GM21447 (cell line): Measurements from ENCODE around the gene GNAO1.

Source experiments
- ATAC-seq: cut with Tn5 transposase; IDR thresholded peaks from one replicate; pipeline ENCODE4 v1.9.1; 2021; ENCODE audit not compliant: unreplicated experiment

GNAO1 gene

GRCh38 chr16:56347670-56348069 lies 156.4 kb downstream of the GNAO1 start:
- ATAC-seq: no peak

DNA sequence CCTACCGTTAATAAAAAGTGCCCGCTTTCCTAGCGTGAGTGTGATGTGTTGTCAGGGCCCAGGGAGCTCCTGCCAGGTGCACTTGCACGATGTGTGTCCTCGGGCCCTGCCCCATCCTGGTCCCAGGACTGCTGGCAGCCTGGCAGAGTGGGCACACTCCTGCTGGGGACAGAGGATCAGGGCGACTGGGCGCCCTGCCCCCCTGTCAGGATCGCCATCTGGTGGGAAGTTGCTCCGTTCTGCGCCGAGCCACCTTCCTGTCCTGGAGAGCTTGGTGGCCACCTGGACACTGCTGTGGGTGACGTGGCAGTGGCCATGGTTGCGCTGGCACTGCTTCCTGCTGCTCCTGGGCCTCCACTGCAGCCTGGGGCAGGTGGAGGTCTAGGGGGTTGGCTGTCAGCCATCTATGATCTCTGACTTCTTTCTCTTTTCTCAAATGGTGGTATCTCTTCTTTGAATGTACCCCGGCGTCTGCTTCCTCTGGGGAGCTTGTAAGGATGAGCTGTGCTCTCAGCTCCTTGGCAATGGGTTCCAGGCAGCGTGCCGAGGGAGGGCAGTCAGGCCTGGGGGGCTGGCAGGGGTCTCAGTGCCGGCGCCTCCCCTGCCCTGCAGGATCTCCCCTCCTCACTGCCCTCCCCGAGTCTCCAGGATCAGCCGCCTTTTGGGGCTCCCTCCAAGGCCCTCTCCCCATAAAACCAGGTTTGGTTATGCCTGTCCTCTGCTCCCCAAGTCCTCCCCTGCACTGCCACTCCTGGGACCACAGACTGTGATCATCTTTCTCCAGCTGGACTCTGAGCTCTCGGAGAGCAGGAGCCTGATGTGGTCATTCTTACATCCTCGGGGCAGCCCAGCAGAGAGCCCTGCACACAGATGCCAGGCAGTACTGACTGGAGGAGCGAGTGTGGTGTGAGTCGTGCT lies 157.1 kb downstream of the GNAO1 start:
- no peak for ATAC-seq

DNA sequence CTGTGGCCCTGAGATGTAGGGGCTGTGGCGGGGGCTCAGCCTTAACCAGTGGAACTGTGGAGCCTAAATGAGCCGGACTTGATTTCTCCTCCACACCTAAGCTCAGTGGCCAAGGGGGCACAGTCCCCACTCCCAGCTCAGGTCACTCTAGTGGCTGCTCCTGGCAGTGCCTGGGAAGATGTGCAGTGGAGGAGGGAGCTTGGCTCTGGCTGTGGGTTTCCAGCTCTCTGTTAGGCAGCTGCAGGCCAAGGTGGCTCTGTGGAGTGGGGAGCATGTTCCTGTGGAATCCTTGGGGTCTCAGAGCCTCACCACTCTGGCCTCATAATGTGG lies 157.8 kb downstream of the GNAO1 start:
- ATAC-seq: no peak

DNA sequence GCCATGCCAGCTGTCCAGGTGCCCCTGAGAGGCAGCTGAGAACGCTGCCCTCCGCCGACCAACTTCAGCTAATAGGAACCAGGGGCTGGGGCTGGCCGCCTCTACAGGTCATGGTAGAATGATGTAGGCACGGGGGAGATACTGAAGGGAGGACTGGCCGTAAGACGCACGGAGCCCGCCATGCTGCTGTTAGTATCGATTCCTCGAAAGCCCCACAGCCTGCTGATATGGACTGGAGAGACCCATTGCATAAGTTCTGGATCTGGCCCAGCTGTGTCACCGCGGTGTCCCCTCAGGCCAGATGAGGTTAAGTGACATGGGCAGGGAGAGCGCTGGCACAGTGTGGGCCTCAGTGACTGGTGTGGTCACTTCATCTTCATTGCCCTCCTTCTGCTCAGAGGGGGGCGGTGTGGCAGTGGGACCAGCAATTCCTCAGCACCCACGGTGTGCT lies 158.4 kb downstream of the GNAO1 start:
- no peak for ATAC-seq

- ATAC-seq: no peak
These were observed 159.5 kb downstream of the GNAO1 start for GRCh38 chr16:56350491-56351405.

DNA sequence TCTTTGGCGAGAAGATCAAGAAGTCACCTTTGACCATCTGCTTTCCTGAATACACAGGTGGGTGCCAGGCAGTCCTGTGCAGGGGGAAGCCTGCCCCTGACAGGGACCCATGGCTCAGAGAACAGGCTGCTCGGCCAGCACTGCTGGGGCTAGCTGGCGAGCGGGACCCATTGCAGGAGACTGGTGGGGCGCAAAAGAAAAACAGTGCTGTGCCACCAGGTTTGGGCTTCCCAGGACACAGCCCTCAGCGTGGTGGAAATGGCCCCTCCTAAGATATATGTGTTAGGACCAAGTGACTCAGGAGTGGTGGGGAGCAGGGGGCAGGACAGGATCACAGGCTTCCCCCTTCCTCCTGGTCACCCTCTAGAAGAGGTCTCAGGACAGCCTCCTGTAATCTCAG lies 160.2 kb downstream of the GNAO1 start:
- ATAC-seq: no peak

DNA sequence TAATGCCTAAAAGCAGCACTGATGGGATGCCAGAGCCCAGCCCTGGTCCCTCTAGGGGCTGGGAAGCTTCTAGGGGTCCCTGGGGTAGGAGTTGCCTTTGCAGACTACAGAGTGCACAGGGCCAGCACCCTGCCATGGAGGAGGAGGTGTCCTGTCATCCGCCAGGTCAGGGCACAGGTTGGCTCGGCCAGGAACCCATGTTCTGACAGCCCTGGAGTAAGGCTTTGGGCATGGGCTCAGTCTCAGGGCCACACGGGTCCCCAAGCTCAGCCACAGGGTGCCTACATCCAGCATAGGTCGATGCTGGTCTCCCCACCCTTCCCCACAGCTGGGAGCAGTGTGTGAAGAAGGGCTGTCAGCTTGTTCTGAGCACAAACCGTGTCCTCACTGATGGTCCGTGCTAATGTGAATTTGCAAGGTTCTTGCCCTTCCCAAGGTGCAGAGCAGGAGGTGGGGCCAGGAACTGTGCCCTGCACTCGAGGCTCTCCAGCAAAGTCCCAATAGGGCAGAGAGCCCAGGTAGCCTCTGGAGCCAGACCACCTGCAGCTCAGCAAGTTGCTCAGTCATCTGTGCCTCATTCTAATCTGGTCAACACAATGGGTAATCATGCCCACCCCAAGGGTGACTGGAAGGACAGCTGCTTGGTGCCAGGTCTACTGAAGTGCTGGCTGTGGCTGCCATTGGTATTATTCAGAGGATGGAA lies 161.2 kb downstream of the GNAO1 start:
- no peak for ATAC-seq

DNA sequence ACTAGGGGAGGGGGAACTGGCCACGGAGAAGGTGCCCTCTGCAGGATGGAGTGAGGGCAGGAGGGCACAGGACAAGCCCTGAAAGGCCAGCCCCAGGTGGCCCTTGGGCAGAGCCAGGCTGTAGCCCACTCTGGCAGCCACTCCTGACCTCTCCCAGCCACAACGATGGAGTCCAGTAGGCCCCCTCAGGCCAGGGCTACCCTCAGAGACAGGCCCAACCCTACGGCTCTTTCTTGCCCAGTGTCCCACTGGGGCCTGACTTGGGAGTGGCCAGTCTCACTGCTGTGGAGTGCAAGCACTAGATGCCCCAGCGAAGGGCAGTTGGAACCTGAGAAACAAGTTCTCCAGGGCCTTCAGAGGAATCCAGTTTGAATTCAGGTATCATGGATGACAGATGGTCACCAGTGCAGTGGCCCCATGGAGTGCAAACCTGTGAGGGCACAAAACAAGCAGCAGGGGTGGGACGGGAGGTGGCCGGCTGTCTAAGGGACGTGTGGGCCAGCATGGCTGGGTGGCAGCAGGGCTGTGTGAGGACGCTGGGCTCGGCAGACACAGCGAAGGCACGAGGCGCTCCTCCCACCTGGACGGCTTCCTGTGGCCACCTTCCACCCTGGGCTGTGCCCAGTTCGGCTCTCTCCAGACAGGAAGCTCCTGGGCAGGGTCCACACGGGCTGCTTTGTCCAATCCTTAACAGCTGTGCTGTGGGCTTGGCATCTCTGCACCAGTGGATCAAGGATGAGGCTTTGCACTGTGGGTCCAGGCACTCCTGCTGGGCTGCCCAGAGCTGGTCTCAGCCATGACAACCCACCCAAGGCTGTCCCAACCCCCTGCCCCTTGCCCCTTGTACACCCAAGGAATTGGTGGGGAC lies 162.0 kb downstream of the GNAO1 start:
- ATAC-seq: no peak

GRCh38 chr16:56354016-56354415 lies 162.7 kb downstream of the GNAO1 start:
- no peak for ATAC-seq

- ATAC-seq: no peak
These were observed 163.5 kb downstream of the GNAO1 start for GRCh38 chr16:56354746-56355145.

GRCh38 chr16:56355221-56355620 lies 163.9 kb downstream of the GNAO1 start:
- no peak for ATAC-seq

GRCh38 chr16:56355786-56356275 lies 164.5 kb downstream of the GNAO1 start:
- ATAC-seq: no peak

DNA sequence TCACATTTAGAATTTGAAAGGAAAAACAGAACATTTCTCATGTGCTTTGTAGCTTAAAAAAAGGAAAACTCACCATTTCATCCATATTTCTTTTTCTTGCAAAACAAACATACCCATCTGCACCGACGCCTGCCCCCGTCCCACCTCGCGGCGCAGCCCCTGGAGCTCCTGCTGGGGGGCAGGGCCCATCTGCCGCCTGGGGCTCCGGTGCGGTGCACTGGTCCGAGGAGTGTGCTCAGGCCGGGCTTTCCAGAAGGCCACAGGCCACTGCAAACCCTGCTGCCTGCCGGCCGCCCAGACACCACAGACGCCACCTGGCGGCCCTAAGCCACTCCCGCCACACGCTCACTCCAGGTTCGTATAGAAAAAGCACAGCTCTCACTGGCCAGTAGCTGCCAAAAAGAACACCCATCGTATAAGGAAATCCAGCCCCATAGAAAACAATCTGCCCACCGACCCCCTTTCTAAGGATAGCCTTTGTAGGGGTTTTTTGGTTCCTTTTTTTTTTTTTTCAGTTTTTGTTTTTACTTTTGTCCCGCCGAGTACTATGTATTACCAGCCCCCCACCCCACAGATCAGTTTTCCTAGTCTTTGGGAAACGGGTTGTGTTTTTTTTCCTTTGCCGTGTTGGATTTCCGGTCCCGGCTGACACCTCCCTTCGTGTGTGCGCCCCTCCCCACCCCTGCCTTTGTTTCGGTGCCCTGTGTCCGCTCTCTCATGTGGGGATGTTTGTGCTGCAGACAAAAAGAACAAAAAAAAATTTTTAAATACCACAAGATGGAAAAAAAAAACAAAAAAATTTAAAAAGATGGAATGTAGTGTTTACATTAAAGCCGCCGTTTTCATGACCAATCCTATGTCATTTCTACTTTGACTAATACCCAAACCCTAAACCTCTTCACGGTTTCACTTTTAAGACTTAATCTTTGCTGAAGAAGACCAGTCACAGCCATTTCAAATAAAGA lies 165.3 kb downstream of the GNAO1 start:
- ATAC-seq: peak; percentile 80

- ATAC-seq: no peak
These were observed 166.0 kb downstream of the GNAO1 start for GRCh38 chr16:56357241-56357764.

DNA sequence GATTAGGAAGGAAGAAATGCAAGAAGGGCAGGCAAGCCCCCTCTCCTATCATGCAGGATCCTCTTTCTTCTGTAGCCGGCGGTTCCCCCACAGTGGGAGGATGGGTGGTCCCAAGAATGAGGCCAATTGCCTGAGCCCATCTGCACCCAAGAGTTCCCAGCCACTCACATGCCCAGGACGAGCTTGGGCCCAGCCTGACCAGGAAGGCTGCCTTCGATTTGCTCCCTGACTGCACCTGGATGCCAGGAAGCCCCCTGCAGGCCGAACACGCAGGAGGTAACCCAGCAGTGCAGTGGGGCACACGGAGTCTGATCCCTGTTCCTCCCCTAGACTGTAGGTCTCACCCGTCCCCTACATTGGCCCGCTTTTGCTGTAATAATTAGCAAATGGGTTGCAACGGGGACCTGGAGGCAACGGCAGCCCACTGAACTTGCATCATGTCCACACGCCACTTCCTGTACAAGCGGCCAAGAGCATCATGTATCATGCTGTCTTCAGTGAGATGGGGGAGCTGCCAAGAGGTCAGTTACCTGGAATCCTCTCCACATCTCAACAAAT lies 166.6 kb downstream of the GNAO1 start:
- ATAC-seq: no peak

DNA sequence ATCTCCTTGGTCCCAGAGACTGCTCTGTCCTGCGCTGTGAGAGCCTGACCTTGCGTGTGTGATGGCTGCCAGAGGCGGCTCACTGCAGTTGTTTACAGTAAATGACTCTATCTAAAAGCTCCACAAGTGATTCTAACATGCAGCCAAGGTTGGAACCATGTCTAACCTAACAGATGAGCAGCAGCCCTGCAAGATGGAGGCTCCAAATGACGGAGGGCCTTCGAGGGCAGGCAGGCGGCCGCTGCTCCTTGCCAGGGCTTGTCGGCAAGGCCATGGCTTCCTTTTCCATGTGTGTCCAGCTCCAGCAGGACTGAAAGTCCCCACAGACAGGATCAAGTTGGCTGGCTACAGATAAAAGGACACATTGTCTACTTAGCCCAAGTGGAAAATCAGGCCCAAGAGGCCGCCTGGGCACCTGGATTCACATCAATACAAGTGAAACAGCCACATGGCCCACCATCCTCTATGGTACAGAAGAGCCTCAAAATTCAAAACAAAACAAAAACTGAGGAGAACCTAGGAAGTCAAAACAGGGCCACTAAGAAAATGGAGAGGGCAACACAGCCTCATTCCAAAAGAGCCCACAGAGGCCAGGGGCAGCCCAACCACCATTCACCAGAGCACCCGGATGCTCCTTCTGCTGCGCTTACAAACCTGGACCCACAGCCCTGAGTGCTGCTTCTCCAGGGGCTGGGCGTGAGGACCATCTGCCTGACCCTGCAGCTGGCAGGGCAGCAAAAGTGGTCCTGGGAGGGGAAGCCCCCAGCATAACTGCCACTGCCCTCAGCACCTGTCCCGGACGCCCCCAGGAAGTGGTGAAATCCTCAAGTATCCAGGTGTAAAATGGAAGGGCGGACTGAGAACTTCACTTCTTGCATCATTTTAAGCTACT lies 169.1 kb downstream of the GNAO1 start:
- ATAC-seq: no peak

DNA sequence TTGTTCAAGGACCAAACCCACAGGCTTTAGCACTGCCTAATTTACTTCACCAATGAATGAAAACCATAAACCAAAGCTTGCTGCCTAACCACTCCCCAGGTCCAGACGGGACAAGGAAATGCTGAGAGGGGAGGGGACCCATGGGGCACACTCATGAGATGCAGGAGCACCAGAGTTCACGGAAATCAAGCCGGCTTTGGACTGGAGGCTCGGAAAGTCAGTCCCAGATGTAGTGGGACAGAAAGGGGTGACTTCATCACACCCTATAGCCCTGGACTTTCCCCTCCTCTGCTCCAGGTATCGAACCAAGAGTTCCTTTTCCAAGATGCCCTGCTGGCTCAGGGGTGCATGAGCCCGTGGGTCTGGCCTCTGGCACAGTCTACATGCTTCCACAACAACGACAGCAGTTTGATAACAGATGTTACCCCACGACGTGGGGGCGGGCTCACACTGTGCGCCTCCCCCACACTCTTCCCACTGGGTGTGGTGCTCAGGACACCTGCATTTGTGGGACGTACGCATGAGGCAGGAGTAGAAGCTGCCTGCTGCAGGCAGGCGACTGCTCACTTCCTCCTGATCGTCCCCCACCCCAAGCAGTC lies 170.9 kb downstream of the GNAO1 start:
- no peak for ATAC-seq
